ENCODE data around the gene NOP16. TPM values are rescaled to one million over a fixed set of nuclear protein-coding genes. Genes with fewer than 3 reads are reported as not detected.
A peak's percentile ranks its signal among the peaks of the same experiment; 100 is the strongest.

The NOP16 gene
- total and polyA plus RNA-seq, 2 of the 13 experiments (the other 11 are each of a cell fraction or from before 2014, with no cell fraction given): 43.3 to 48.4 TPM

DNA sequence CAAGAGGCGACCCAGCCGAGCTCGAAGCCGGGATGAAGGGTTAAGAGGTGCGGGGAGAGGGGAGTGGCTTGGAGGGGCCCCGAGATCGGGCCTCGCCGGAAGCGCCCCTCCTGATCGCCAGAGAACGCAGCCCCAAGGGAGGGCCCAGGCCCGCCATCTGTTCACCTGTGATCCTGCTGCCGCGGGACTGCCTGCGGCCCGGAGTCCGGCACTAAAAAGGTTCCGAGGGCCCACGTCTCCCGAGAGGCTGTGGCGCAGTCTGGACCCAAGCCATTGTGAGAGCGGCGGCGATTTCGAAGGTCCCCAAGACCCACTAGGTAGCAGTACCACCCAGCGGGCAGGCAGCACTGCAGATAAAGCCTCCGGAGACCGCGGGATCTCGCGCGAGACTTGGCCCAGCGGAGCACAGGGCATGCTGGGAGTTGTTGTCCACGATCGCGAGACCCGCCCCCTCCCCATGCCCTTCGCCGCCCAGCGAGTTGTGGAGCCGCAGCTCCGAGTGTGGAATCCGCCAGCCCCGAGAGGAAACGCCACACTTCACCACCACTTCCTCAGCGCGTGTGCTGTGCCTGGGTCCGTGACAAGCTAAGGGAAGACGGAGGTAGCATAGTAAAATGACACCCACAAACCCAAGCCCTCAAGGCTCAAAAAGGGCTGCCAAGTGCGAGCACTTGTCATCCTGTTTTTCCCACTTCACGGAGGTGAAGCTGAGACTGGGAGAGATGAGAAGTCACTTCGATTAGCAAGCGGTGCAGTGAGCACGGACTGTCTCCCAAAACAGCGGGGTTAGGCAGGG lies 26.8 kb downstream of the NOP16 start, which contains the start of gene KIAA1191 (continued):
- TF ChIP-seq, protein P1, sequence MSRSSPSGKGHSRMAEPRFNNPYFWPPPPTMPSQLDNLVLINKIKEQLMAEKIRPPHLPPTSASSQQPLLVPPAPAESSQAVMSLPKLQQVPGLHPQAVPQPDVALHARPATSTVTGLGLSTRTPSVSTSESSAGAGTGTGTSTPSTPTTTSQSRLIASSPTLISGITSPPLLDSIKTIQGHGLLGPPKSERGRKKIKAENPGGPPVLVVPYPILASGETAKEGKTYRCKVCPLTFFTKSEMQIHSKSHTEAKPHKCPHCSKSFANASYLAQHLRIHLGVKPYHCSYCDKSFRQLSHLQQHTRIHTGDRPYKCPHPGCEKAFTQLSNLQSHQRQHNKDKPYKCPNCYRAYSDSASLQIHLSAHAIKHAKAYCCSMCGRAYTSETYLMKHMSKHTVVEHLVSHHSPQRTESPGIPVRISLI (CRISPR knock-in tag; IDR thresholded peaks at IDR 0.05; ENCODE audit: borderline replicate concordance): peak; percentile 15; the same call in 1 of the 2 replicates
- TF ChIP-seq ZNF672 (CRISPR knock-in tag; IDR thresholded peaks at IDR 0.05) (no peak), GATAD2A (CRISPR knock-in tag; IDR thresholded peaks at IDR 0.05) (peak; percentile 71), ZEB1 (IDR thresholded peaks at IDR 0.05; ENCODE audit: insufficient replicate concordance, low read depth) (peak; percentile 39), ISX (CRISPR knock-in tag; conservative IDR thresholded peaks at IDR 0.05) (no peak), RBM39 (IDR thresholded peaks at IDR 0.05; ENCODE audit: low read depth, low read length, poor library complexity, severe bottlenecking) (peak; percentile 91), GZF1 (CRISPR knock-in tag; IDR thresholded peaks at IDR 0.05) (no peak), TBX3 (IDR thresholded peaks at IDR 0.05; ENCODE audit: borderline replicate concordance) (no peak), MAF1 (CRISPR knock-in tag; IDR thresholded peaks at IDR 0.05; ENCODE audit: borderline replicate concordance) (no peak), HOXA5 (CRISPR knock-in tag; IDR thresholded peaks at IDR 0.05) (0 out of 2 replicates have a peak, but pooled peaks have one; percentile 46), ZFP1 (CRISPR knock-in tag; IDR thresholded peaks at IDR 0.05) (0 out of 2 replicates have a peak, but pooled peaks have one; percentile 23), FOXJ3 (CRISPR knock-in tag; IDR thresholded peaks at IDR 0.05; ENCODE audit: borderline replicate concordance) (peak; percentile 42; the same call in 1 of the 2 replicates), ARHGAP35 (CRISPR knock-in tag; IDR thresholded peaks at IDR 0.05; ENCODE audit: borderline replicate concordance) (peak; percentile 87; the same call in 1 of the 2 replicates), ZNF577 (CRISPR knock-in tag; IDR thresholded peaks at IDR 0.05; ENCODE audit: borderline replicate concordance, low read depth) (no peak)
- TF ChIP-seq, protein P2, sequence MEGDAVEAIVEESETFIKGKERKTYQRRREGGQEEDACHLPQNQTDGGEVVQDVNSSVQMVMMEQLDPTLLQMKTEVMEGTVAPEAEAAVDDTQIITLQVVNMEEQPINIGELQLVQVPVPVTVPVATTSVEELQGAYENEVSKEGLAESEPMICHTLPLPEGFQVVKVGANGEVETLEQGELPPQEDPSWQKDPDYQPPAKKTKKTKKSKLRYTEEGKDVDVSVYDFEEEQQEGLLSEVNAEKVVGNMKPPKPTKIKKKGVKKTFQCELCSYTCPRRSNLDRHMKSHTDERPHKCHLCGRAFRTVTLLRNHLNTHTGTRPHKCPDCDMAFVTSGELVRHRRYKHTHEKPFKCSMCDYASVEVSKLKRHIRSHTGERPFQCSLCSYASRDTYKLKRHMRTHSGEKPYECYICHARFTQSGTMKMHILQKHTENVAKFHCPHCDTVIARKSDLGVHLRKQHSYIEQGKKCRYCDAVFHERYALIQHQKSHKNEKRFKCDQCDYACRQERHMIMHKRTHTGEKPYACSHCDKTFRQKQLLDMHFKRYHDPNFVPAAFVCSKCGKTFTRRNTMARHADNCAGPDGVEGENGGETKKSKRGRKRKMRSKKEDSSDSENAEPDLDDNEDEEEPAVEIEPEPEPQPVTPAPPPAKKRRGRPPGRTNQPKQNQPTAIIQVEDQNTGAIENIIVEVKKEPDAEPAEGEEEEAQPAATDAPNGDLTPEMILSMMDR (CRISPR knock-in tag; IDR thresholded peaks at IDR 0.05): peak; percentile 69
- TF ChIP-seq, protein P3, sequence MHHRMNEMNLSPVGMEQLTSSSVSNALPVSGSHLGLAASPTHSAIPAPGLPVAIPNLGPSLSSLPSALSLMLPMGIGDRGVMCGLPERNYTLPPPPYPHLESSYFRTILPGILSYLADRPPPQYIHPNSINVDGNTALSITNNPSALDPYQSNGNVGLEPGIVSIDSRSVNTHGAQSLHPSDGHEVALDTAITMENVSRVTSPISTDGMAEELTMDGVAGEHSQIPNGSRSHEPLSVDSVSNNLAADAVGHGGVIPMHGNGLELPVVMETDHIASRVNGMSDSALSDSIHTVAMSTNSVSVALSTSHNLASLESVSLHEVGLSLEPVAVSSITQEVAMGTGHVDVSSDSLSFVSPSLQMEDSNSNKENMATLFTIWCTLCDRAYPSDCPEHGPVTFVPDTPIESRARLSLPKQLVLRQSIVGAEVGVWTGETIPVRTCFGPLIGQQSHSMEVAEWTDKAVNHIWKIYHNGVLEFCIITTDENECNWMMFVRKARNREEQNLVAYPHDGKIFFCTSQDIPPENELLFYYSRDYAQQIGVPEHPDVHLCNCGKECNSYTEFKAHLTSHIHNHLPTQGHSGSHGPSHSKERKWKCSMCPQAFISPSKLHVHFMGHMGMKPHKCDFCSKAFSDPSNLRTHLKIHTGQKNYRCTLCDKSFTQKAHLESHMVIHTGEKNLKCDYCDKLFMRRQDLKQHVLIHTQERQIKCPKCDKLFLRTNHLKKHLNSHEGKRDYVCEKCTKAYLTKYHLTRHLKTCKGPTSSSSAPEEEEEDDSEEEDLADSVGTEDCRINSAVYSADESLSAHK (CRISPR knock-in tag; IDR thresholded peaks at IDR 0.05; ENCODE audit: borderline replicate concordance): 0 out of 2 replicates have a peak, but pooled peaks have one; percentile 31
- TF ChIP-seq, protein P4, sequence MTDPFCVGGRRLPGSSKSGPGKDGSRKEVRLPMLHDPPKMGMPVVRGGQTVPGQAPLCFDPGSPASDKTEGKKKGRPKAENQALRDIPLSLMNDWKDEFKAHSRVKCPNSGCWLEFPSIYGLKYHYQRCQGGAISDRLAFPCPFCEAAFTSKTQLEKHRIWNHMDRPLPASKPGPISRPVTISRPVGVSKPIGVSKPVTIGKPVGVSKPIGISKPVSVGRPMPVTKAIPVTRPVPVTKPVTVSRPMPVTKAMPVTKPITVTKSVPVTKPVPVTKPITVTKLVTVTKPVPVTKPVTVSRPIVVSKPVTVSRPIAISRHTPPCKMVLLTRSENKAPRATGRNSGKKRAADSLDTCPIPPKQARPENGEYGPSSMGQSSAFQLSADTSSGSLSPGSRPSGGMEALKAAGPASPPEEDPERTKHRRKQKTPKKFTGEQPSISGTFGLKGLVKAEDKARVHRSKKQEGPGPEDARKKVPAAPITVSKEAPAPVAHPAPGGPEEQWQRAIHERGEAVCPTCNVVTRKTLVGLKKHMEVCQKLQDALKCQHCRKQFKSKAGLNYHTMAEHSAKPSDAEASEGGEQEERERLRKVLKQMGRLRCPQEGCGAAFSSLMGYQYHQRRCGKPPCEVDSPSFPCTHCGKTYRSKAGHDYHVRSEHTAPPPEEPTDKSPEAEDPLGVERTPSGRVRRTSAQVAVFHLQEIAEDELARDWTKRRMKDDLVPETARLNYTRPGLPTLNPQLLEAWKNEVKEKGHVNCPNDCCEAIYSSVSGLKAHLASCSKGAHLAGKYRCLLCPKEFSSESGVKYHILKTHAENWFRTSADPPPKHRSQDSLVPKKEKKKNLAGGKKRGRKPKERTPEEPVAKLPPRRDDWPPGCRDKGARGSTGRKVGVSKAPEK (CRISPR knock-in tag; IDR thresholded peaks at IDR 0.05; ENCODE audit: borderline replicate concordance): peak; percentile 69; the same call in 1 of the 2 replicates
- TF ChIP-seq, protein P5, sequence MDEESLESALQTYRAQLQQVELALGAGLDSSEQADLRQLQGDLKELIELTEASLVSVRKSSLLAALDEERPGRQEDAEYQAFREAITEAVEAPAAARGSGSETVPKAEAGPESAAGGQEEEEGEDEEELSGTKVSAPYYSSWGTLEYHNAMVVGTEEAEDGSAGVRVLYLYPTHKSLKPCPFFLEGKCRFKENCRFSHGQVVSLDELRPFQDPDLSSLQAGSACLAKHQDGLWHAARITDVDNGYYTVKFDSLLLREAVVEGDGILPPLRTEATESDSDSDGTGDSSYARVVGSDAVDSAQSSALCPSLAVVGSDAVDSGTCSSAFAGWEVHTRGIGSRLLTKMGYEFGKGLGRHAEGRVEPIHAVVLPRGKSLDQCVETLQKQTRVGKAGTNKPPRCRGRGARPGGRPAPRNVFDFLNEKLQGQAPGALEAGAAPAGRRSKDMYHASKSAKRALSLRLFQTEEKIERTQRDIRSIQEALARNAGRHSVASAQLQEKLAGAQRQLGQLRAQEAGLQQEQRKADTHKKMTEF (CRISPR knock-in tag; IDR thresholded peaks at IDR 0.05): peak; percentile 81
